ENCODE results near the gene RPS8.

- TF ChIP-seq TARDBP (IDR thresholded peaks at IDR 0.05) (no peak), SP1 (IDR thresholded peaks at IDR 0.05) (no peak), CTBP1 (IDR thresholded peaks at IDR 0.05; ENCODE audit: borderline replicate concordance) (no peak), LEF1 (IDR thresholded peaks at IDR 0.05; ENCODE audit: borderline replicate concordance) (no peak), NFRKB (IDR thresholded peaks at IDR 0.05) (no peak), FOXA1 (IDR thresholded peaks at IDR 0.05) (no peak), ELF4 (IDR thresholded peaks at IDR 0.05) (no peak), ZNF384 (IDR thresholded peaks at IDR 0.05) (no peak), BHLHE40 (IDR thresholded peaks at IDR 0.05; ENCODE audit: borderline replicate concordance) (no peak), FOXM1 (IDR thresholded peaks at IDR 0.05; ENCODE audit: borderline replicate concordance) (no peak), SUZ12 (IDR thresholded peaks at IDR 0.05) (no peak)
Observed at GRCh38 chr1:44817307-44817706, 42.0 kb downstream of the RPS8 start.
